ENCODE measurements around the gene SHC4.

- TF ChIP-seq, protein P1, sequence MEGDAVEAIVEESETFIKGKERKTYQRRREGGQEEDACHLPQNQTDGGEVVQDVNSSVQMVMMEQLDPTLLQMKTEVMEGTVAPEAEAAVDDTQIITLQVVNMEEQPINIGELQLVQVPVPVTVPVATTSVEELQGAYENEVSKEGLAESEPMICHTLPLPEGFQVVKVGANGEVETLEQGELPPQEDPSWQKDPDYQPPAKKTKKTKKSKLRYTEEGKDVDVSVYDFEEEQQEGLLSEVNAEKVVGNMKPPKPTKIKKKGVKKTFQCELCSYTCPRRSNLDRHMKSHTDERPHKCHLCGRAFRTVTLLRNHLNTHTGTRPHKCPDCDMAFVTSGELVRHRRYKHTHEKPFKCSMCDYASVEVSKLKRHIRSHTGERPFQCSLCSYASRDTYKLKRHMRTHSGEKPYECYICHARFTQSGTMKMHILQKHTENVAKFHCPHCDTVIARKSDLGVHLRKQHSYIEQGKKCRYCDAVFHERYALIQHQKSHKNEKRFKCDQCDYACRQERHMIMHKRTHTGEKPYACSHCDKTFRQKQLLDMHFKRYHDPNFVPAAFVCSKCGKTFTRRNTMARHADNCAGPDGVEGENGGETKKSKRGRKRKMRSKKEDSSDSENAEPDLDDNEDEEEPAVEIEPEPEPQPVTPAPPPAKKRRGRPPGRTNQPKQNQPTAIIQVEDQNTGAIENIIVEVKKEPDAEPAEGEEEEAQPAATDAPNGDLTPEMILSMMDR (IDR thresholded peaks at IDR 0.05) = no peak
- no peak for TF ChIP-seq EZH2 (IDR thresholded peaks at IDR 0.05)
These were observed 34.7 kb downstream of the SHC4 start for GRCh38 chr15:48928877-48929538.
